ENCODE measurements around the gene HOXD8.

DNA sequence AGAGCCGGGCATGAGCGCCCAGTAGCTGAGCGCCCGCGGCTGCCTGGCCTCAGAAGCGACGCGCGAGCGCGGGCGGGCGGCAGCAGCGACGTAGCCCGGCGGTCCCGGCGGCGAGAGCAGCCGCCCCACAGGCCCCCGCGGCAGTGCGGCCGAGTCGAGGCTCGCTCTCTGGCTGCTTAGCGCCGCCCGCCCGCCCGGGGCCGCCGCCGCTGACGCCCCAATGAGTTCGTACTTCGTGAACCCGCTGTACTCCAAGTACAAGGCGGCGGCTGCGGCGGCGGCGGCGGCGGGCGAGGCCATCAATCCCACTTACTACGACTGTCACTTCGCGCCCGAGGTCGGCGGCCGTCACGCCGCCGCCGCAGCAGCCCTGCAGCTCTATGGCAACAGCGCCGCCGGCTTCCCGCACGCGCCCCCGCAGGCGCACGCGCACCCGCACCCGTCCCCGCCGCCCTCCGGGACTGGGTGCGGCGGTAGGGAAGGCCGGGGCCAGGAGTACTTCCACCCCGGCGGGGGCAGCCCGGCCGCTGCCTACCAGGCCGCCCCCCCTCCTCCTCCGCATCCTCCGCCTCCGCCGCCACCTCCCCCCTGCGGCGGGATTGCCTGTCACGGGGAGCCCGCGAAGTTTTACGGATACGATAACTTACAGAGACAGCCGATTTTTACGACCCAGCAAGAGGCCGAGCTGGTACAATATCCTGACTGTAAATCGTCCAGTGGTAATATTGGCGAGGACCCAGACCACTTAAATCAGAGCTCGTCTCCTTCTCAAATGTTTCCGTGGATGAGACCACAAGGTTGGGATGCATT is 847 bp downstream of the HOXD8 start:
- TF ChIP-seq SP1 (IDR thresholded peaks at IDR 0.05) (no peak), FOXM1 (IDR thresholded peaks at IDR 0.05; ENCODE audit: borderline replicate concordance) (peak; percentile 83; the same call in 1 of the 2 replicates), ZNF384 (IDR thresholded peaks at IDR 0.05) (peak; percentile 90; the same call in 1 of the 2 replicates), BHLHE40 (IDR thresholded peaks at IDR 0.05; ENCODE audit: borderline replicate concordance) (no peak), TARDBP (IDR thresholded peaks at IDR 0.05) (no peak), FOXA1 (IDR thresholded peaks at IDR 0.05) (no peak), SUZ12 (IDR thresholded peaks at IDR 0.05) (no peak), ARNT (IDR thresholded peaks at IDR 0.05) (peak; percentile 77)
- TF ChIP-seq, protein P1, sequence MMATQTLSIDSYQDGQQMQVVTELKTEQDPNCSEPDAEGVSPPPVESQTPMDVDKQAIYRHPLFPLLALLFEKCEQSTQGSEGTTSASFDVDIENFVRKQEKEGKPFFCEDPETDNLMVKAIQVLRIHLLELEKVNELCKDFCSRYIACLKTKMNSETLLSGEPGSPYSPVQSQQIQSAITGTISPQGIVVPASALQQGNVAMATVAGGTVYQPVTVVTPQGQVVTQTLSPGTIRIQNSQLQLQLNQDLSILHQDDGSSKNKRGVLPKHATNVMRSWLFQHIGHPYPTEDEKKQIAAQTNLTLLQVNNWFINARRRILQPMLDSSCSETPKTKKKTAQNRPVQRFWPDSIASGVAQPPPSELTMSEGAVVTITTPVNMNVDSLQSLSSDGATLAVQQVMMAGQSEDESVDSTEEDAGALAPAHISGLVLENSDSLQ (IDR thresholded peaks at IDR 0.05): peak; percentile 94
